Fibroblast of gingiva (primary cell): ENCODE results near the gene NXF1.
"Not testable (repeated sequence)": the region's sequence is repeated elsewhere in the genome, so short reads cannot be mapped to it uniquely, and the experiment has no call there.

Source experiments
- DNase-seq: peaks from one replicate; pipeline ENCODE4 v3.0.0-alpha.2; 2011; ENCODE audit warnings: low read depth

The NXF1 gene

DNA sequence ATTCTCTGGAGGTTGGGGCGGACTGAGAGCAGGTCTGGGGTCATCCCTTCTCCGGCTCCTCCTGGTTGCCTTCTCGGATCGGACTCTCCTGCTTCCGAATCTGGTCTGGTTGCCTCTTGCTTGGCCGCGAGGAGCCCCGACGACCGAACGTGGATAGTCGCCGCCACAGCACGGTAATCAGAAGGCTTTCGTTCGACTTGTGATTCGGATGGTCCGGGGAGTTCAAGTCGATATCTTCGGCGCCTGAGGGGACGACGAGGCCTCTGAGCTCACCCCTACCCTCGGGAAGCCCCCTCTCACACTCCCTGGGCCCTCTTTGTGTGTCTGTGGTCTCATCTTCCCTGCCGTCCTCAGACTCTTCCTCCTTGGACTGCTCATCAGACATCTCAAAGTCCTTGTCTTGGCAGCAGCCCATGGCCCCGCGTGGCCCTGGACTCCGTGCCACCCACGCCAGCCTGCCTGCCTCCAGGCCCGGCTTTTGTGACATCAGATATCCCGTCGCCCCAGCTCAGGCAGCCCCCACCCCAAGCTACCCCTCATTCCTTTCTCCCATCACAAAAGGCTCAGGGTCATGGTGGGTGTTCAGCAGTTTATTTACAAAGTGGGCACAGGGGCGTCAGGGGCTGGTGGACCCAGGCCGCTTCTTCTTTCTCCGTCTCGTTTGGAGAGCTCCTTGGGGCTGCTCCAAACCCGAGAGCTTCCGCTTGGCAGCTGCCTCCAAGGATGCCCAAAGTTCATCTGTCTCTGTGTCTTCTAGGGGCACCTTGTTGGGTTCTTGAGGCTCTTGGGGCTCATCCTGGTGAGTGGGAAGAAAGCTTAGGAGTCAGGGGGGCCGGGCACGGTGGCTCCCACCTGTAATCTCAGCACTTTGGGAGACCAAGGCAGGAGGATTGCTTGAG, 27.3 kb upstream of the NXF1 start, which contains the start of gene TEX54:
Gene TEX54 (minus strand): TSS at position 506 of the 899 bp plus-strand sequence.
- peak; percentile 28 for DNase-seq

DNA sequence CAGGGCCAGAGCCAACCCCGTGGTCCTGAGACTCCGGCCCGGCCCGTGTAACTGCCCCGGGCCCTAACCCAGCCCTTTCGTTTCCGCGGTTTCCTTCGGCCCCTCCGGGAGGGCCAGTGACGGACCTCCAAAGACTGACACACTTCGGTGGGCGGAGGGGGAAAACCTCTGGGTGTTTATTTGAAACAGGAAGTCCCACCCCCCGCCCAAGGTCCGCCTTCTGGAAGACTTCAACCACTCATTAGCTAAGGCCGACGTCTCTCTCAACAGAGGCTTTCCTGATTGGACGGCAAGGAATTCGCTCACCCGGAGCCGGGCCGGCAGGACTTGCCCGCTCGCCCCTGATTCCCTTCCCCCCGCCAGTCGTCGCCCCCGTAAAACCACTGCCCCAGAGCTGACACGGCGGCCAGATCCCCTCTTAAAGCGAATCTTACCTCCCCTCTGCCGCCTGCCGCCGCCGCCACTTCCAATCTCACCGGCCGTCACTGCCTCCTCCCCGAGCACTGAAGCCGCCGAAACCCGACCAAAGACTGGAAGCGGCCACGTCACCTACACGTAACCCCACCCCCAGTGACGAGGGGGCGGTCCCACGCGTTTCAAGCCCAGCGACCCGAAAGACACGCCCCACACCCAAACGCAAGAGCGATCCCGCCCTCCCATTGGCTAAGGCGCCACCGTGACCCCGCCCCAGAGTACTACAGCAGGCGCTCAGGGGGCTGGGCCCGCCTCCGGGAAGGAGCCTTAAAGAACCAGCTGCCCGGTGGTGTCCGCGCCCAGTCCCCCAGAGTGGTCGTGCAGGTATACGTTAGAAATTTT, 26.5 kb upstream of the NXF1 start, which contains the start of gene STX5:
Gene STX5 (minus strand): TSS at position 532 of the 816 bp plus-strand sequence. CDS start 808 bp downstream, outside the sequence.
- peak; percentile 98 for DNase-seq

DNA sequence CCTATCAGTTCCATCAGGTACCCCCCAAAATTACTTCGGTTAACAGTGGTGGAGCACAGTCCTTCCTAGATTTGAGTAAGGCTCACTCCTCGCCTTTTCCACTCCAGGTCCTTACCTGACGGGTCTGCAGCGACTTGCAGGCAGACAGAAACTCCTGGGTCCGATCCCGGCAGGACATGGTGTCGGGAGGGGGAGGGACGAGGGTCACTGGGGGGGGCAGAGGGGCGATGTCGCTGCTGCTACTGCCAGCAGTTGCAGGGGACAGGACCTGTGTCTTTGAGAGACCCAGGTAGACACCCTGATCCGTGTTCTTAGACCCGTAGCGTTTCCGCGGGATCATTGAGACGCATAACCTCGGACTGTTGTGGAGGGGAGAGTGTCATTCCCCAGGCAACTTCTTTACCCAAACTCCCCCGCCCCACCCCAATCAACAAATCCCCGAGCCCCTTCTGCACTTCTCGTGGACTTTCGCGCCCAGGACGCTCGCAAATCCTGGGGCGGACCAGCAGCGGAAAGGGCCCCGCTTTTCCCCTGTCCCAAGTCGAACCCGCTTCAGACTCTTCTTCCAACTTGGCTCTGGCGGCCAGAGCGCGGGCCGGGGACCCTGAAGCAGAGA, 25.8 kb upstream of the NXF1 start:
- no peak for DNase-seq

DNA sequence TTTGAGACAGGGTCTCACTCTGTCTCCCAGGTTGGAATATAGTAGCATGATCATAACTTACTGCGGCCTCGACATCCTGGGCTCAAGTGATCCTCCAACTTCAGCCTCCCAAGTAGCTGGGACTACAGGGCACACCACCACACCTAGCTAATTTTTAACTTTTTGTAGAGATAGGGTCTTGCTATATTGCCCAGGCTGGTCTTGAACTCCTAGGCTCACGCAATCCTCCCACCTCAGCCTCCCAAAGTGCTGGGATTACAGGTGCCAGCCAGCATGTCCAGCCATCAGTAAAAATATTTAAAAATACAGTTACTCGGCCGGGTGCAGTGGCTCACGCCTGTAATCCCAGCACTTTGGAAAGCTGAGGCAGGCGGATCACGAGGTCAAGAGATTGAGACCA, 22.9 kb upstream of the NXF1 start:
- not testable (repeated sequence) for DNase-seq

DNA sequence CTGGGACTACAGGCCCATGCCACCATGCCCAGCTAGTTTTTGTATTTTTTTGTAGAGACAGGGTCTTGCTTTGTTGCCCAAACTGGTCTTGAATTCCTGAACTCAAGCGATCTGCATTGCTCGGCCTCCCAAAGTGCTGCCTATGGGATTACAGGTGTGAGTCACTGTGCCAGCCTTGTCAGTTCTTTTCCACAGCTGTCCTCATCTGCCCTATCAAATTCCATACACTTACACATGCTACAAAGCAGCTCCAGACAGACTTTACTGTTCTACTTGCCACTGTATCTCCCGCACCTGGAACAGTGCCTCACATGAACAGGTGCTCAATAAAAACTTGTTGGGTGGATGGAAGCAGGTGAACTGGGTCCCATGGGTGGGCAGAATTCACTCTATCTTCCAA, 18.4 kb upstream of the NXF1 start:
- DNase-seq: no peak

DNA sequence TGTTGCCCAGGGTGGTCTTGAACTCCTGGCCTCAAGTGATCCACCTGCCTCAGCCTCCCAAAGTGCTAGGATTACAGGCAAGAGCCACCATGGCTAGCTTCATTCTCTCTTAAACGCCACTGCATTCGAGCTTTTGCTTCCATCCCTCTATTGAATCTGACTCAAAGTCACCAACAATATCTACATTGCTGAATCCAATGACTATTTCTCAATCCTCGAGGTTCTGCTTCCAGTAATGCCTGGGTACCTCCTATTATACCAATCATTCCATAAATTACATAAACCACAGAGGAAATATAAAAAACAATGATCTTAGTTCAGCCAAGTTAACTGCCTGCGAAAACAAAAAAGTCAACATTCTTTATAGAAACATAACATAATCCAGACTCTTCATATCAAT, 11.9 kb upstream of the NXF1 start:
- no peak for DNase-seq

DNA sequence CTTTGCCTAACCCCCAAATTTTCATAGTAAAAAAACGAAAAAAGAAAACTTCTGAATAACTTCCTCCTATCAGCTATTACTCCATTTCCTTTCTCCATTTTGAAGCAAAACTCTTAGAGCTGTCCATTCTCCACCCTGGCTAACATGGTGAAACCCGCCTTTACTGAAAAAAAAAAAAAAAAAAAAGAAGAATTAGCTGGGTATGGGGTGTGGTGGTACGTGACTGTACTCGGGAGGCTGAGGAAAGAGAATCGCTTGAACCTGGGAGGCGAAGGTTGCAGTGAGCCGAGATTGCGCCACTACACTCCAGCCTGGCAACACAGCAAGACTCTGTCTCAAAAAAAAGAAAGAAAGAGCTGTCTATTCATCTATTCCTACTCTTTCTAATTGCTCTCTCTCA, 11.3 kb upstream of the NXF1 start:
- DNase-seq: no peak

DNA sequence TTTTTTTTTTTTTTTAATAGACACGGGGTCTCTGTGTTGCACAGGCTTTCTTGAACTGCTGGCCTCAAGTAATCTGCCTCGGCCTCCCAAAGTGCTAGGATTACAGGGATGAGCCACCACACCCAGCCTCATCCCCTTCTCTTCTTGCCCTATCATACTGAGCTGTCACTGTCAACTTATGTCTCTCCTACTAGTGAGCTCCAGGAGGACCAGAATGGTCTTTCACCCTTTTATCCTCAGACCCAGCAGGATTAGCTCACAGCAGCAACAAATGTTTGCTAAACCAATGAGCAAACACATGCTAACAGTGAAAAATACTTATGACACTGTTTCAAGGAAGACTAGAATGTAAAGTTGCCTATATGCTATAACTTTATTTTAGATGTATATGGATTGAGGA, 6.4 kb upstream of the NXF1 start:
- DNase-seq: no peak

DNA sequence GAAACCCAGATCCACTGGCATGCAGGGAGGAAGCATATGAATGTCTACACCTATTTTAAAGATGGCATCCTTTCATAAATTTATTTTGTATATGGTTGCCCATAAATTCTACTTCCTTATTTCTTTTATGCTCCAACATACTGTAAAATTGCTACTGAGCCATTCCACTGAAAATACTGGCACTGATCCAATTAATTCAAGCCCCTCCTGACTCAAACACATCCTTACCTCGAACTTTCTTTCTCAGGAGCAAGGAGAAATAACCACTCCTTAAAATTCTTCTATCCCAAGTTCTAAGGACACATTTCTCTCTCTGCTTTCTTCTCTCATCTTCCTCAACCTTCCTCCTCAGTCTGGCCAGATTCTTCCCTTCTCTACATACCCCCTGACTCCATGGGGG, 5.5 kb upstream of the NXF1 start:
- no peak for DNase-seq

DNA sequence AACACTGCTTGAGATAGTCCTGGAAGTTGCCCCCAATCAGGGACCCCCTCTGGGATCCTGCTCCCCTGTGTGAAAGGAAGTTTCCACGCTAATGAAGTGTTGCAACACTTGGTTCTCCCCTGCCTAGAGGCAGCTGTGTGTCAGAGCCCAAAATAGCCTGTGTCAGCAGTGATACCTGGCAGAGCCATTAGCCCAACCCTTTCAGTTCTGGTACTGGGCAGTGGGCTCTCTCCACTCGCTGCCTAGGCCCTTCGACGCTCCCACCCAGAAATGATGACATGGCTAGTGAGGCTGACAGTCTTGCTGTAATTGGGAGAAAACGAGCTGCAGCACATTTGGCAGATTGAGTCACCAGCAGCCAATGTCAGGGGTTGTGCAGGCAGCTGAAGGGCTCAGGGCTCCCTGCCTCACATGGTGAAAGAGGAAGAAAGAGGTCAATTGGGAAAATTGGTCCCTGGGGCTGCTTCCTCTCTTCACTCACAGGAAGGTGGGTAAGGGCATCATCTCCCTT, 1.4 kb upstream of the NXF1 start:
- peak; percentile 41 for DNase-seq

DNA sequence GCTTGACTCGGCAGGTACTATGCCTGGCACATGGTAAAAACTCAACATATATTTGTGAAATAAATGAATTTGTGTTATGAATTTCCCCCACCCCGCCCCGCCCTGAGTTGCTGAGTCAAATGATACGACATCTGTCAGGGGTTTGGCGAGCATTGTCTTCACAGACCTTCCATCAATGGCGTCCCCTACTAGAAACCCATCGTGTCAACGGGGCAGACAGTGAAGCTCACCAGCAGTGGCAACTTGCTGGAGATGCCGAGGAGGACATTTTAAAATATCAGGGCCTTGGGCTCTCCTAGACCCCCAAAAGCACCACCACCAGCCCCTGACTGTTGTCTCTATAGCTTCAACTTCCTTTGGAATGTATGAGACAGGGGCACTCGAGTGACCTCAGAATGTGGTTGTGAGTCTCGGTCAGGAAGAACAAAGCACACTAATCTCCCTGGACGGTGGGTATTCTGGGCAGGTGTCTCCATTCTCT, 761 bp upstream of the NXF1 start:
- DNase-seq: no peak

DNA sequence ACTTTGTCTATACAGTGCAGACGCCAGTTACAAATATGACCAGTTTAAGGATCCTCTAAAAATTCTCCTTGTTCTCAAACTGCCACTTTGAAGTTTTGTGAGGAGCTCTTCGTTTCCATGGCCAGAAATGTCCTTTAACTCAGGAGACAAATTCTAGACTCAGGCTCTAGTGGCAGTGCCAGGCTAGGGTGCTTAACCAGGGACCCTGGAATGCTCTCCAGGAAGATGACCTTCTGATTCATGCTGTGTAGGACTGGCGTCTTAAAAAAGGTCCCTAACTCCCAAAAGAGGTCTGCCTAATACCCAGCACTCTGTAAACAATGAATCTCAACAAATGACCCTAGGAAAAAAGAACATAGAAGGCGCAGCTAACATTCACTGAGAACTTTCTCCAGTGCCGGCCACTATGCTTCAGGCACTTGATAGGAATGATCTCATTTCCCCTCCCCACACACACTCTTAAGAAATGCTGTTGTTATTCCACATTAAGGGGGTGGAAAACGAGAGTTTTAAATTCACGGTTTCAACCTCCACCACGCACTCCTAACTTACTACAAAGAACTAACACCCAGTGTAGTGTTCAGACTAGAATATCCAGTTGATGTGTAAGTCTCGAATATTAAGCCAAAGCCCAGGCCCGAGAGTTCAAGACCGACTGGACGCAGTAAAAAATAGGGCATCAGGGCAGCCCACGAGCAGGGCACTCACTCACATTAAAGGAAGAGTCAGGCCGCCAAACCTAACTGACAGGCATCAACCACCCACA, 747 bp downstream of the NXF1 start:
- DNase-seq: peak; percentile 26

DNA sequence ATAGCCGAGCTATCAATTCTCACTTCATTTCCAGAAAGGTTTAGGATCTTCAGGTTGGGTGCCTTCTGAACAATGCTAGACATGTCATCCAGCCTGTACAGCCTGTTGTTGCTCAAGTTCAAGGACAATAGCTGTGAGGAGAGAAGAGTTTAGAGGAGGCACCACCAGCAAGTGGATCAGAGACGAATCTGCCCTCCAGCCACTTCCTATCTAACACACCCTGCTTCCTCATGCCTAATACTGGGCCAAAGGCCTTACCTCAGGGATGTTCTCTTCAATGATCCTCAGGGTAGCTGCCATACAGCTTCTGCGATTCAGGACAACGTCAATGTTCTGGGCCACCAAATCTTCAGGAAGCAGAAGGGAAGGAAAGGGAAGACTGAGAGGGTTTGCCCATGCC, 4.2 kb downstream of the NXF1 start:
- DNase-seq: no peak

DNA sequence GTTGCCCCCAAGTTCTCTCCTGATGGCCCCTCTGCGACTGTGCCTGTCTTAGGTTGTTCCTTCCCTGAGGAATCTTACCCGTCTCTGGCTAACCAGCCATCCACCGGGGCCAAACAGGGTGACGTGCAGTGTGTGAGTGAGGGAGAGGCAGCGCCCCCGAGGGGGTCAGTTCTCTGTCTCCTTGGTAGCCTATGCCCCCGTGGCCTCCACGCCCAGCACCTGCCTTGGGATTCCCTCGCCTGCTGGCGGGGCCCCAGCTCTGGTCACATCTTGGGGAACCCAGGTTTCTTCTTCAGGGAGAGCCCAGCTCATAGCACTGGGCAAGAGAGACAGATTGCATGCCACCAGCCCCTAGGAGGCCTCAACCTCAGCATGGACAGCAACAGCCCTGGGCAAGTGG, 5.8 kb downstream of the NXF1 start:
- DNase-seq: no peak

DNA sequence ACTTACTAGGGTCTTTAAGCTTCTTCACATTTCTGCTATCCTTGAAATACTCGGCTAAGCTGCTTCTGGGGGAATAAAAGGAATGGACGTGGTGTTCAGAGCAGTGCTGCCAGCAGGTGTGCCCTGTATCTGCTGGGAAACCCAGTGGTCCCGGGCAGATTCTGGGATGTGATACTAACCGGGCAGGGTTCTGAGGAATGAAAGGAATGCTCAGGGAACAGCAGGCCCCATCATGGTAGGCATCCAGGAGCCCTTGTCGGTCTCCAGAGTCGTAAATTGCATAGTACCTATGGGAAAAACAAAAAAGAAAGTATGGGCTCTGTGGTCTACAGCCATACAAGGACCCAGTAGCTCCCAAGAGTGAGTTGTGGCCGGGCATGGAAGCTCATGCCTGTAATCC, 9.0 kb downstream of the NXF1 start:
- DNase-seq: no peak

DNA sequence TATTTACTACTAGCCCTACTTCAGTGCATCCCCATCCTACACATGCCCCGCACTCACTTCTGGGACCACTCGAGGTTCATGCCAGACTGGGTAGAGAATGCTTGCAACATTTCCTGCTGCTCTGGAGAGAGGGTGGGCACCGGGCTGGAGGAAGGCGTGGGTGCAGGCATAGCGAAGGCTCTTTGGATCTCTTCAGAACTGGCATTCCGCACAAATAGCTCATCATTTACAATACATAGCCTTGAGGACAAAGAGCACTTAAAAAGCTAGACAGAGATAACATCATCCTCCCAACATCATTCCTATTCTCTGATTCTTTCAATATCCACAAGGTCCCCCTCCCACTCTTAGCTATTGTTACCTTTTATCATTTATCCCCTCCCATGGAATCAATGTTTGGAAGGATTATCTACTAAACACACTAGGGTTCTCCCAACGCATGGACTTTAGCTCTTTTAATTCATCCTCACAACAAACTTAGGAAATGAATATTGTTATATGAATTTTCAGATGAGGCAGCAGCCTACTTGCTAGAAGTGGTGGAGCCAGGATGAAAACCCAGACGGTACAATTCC, 11.0 kb downstream of the NXF1 start:
- DNase-seq: no peak

DNA sequence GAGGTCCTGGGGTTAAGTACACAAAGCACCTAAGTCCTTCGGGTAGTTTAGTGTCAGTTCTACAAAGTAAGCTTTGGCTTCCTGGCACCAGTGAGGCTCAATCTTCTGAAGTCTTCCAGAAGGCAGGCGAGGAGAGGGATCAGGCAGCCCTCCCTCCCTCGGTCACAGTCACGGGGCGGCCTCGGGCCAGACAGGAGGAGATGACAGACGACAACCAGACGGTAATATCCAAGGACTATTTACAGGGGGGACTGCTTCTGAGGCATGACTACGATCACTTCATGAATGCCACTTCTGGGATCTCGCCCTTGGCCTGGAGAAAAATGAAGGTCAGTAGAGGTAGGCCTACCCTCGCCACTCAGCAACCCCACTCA, 13.1 kb downstream of the NXF1 start:
- no peak for DNase-seq

DNA sequence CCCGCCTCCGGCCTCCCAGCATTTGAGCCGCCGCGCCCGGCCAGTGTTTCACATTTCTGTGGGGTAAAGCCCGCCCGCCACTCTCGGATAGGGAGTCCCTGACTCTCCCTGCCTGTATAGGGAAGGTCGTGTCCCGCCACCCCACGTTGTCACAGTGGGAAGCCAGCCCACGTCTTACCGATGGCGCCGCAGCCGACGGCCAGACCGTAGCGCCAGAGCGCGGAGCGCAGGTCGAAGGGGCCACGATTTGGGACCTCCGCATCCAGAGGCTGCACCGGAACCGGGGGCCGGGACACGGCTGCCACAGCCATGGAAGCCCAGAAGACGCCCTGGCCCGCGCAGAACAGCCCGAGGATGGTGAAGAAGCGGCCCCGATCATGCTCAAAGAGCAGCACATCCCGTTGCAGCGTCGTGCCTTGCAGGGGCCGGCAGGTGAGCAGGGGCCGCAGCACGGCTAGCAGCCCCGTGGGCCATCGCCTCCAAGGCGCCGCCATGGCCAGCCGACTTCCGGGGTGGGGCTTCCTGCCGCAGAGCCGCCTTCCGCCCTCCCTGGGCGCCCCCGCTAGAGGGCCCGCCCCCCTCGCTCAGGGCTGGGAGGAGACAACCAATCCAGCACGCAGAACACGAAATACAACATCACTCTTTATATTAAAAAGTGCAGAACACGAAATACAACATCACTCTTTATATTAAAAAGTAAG, 13.6 kb downstream of the NXF1 start, which contains the start of gene TMEM223:
Gene TMEM223 (minus strand): TSS at position 506 of the 701 bp plus-strand sequence. CDS start 12 bp downstream, at position 494.
- peak; percentile 77 for DNase-seq

DNA sequence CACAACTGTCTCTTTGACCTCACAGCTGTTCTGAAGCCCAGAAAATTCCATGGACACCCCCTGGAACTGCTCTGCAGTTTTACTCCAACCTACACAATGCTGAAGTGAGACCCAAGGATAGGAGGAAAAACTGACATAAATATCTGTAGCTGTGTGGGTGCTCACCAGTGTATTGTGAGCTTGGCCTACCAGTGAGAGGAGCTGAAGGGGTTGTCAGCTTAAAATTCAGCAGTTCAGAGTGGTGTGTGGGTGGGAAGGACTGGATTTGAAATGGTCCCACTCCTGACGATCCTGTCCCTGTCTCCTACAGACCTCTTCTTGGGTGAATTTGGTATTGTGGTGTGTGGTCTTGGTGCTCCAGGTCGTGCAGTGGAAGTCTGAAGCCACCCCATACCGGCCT, 15.7 kb downstream of the NXF1 start:
- DNase-seq: no peak

DNA sequence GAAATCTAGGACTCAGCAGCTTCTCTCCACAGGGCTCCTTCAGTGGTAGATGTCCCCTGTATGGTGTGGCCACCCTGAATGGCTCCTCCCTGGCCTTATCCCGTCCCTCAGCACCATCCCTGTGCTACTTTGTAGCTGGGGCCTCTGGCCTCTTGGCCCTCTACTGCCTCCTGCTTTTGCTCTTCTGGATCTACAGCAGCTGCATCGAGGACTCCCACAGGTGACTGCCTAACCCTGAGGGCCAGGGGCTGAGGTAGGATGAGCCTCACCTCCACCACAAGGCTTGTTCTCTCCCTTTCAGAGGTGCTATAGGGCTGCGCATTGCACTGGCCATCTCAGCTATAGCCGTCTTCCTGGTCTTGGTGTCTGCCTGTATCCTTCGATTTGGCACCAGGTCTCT, 16.2 kb downstream of the NXF1 start:
- DNase-seq: no peak
